Ectodermal cell (in vitro differentiated cells): ENCODE measurements around the gene UGT1A7.

Experiments used
- H3K27ac ChIP-seq: 2 replicates; pipeline ENCODE4 v1.7.0; 2013; ENCODE audit warnings: mild to moderate bottlenecking, low read depth, low read length; ENCODE audit not compliant: insufficient read depth, poor library complexity, severe bottlenecking
- H3K27me3 ChIP-seq: 2 replicates; pipeline ENCODE4 v1.7.0; 2013; ENCODE audit warnings: mild to moderate bottlenecking, low read length; ENCODE audit not compliant: insufficient read depth, control insufficient read depth, poor library complexity, severe bottlenecking
- H3K36me3 ChIP-seq: one replicate; pipeline ENCODE4 v1.7.0; 2013; ENCODE audit warnings: low read length; ENCODE audit not compliant: control insufficient read depth, insufficient read depth
- H3K4me1 ChIP-seq: one replicate; pipeline ENCODE4 v1.7.0; 2013; ENCODE audit warnings: low read length; ENCODE audit not compliant: control insufficient read depth, insufficient read depth
- H3K4me3 ChIP-seq: 2 replicates; pipeline ENCODE4 v1.7.0; 2013; ENCODE audit warnings: low read depth, low read length, control low read depth; ENCODE audit not compliant: insufficient read depth
- H3K9me3 ChIP-seq: 2 replicates; pipeline ENCODE4 v1.7.0; 2013; ENCODE audit warnings: mild to moderate bottlenecking, low read length, moderate library complexity; ENCODE audit not compliant: control insufficient read depth
- WGBS, 2 experiments: methylation state at CpG; one replicate each; pipeline ENCODE4 v1.1.7; 2013; ENCODE audit warnings: missing lambda C conversion rate in 2 of 2; 5-methylcytosine and 5-hydroxymethylcytosine counted together

UGT1A7 gene

DNA sequence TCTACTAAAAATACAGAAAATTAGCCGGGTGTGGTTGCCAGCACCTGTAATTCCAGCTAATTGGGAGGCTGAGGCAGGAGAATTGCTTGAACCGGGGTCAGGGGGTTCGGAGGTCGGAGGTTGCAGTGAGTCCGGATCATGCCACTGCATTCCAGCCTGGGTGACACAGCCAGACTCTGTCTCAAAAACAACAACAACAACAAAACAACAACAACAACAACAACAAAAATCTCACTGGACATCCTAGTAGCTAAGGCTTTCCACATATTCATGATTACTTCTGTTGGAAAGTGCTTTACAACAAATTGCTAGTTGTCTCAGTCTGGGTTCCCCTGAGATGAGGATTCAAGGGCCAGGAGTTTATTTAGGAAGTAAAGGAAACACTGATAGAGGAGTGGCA, 92.2 kb downstream of the UGT1A7 start:
- Histone ChIP-seq H3K4me1 (no peaks in the 10 kb centered on the region), H3K27ac (no peak overlapping the region), H3K27me3 (no peaks in the 10 kb centered on the region), H3K4me3 (no peak overlapping the region), H3K36me3 (no peaks in the 10 kb centered on the region), H3K9me3 (no peaks in the 10 kb centered on the region)
- WGBS, 2 experiments: 93 to 97% methylated on average over 5 of the region's 5 CpGs

DNA sequence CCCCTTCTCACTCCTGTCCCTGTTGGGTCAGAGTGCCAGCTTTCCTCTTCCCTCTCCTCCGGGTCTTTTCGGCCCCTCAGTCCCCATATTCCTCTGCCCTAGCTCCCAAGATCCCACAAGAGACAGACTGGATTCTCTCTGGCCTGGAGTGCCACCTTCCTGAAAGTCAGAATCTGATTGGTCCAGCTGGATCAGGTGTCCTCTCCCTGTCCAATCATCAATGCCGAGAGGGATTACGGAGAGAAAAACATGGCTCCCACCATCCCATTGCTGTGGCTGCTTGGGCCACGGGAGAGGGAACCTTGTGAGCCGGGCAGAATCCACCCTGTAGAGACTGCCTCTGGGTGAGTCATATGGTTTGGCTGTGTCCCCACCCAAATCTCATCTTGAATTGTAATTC, 93.7 kb downstream of the UGT1A7 start:
- no peaks in the 10 kb centered on the region for H3K4me1 ChIP-seq
- H3K36me3 ChIP-seq: no peaks in the 10 kb centered on the region
- 89 to 90% methylated on average over 6 of the region's 6 CpGs for WGBS, 2 experiments

DNA sequence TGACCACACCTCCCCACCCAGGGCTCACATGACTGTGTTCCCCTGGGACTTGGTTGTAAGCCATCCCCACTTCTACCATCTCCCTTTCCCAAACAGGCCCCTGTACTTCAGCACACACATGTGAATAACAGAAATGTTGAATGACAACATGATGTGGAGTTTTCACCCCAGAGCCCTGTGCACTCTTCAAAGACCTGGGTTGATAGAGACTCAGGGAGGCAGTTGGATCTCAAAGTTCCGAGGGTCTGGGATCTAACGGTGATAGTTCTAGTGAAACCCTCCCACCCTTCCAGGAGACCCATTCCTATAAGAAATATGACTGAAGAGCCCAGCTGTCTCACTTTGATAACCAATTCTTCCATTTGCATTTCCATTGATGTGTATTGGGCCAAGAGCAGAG, 96.3 kb downstream of the UGT1A7 start, which contains the start of gene MROH2A:
TSS of gene MROH2A (plus strand) at position 301 of the 400 bp plus-strand sequence. CDS start 1,029 bp downstream, outside the sequence.
- 100% methylated on average over 2 of the region's 2 CpGs for WGBS, 2 experiments

More for the DNA sequence above, 93.7 kb downstream of the UGT1A7 start:
- no peaks in the 10 kb centered on the region for H3K9me3 ChIP-seq
- H3K27me3 ChIP-seq: no peaks in the 10 kb centered on the region
- H3K27ac ChIP-seq: no peak overlapping the region
- H3K4me3 ChIP-seq: no peak overlapping the region

DNA sequence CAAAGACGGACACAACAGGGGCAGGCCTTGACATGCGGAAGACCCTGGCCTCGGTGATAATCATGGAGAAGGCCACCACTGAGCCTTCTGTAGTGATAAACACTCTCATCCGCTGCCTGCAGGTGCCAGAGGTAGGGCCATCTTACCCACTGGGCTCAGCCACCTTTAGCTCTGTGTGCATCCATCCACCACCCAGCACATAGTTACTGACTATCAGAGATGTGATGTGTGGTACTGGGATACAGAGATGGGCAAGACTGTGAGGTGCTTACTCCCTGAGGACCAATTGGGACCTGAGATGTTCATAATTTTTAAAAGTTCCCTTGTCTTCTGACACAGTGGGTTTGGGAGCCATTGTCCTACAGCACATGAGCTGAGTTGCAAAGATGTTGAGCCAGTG, 98.0 kb downstream of the UGT1A7 start:
- no peaks in the 10 kb centered on the region for H3K36me3 ChIP-seq
- H3K4me3 ChIP-seq: no peak overlapping the region
- H3K9me3 ChIP-seq: no peaks in the 10 kb centered on the region
- H3K27ac ChIP-seq: no peak overlapping the region
- no peaks in the 10 kb centered on the region for H3K4me1 ChIP-seq
- 96 to 98% methylated on average over 4 of the region's 4 CpGs for WGBS, 2 experiments
- no peaks in the 10 kb centered on the region for H3K27me3 ChIP-seq

More for the DNA sequence above, 96.3 kb downstream of the UGT1A7 start, which contains the start of gene MROH2A:
- no peak within 1 kb of the TSS for H3K4me3 ChIP-seq
- no peaks in the 10 kb centered on the region for H3K9me3 ChIP-seq
- H3K27ac ChIP-seq: no peak within 1 kb of the TSS
- H3K27me3 ChIP-seq: no peaks in the 10 kb centered on the region
- H3K4me1 ChIP-seq: no peaks in the 10 kb centered on the region
- no peaks in the 10 kb centered on the region for H3K36me3 ChIP-seq

DNA sequence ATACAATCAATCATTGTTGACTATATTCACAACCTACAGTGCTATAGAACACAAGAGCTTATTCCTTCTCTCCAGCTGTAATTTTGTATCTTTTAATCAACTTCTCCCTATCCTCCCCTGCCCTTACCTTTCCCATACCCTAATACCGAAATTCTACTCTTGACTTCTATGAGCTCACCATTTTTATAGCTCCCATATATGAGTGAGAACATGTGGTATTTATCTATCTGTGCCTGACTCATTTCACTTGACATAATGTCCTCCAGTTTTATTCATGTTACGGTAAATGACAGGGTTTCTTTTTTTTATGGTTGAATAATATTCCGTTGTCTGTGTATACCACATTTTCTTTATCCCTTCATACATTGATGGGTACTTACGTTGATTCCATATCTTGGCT, 99.1 kb downstream of the UGT1A7 start:
- WGBS, 2 experiments: 80 to 93% methylated on average over 2 to 3 of the region's 4 CpGs

DNA sequence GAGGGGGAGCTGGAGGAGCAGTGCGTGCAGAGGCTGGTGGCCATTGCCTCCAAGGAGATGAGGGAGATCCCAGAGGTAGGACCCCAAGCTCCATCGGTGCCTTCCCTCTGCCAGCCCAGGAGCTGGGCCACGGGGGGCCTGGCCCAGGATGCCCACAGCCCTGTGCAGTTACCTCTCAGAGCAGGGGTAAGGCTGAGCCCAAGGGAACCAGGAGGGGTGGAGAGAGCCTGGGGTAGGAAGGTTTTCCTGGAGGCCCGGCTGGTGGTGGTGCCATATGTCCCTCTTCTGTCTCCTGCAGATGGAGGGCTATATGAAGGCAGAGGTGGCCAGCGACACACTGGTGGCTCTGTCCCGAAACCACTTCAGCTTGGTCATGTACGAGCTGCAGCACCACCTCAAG, 107.9 kb downstream of the UGT1A7 start:
- Histone ChIP-seq H3K4me3 (no peak overlapping the region), H3K4me1 (no peaks in the 10 kb centered on the region), H3K27ac (no peak overlapping the region), H3K36me3 (no peaks in the 10 kb centered on the region), H3K27me3 (no peaks in the 10 kb centered on the region), H3K9me3 (no peaks in the 10 kb centered on the region)
- 89 to 96% methylated on average over 7 of the region's 7 CpGs for WGBS, 2 experiments

More for the DNA sequence above, 99.1 kb downstream of the UGT1A7 start:
- Histone ChIP-seq H3K4me1 (no peaks in the 10 kb centered on the region), H3K4me3 (no peak overlapping the region), H3K27me3 (no peaks in the 10 kb centered on the region), H3K36me3 (no peaks in the 10 kb centered on the region), H3K9me3 (no peaks in the 10 kb centered on the region), H3K27ac (no peak overlapping the region)

GRCh38 chr2:233791151-233791882, 109.6 kb downstream of the UGT1A7 start:
- no peaks in the 10 kb centered on the region for H3K4me1 ChIP-seq
- 93 to 94% methylated on average over 18 of the region's 18 CpGs for WGBS, 2 experiments
- no peaks in the 10 kb centered on the region for H3K36me3 ChIP-seq
- H3K9me3 ChIP-seq: no peaks in the 10 kb centered on the region
- no peaks in the 10 kb centered on the region for H3K27me3 ChIP-seq
- H3K4me3 ChIP-seq: no peak overlapping the region
- H3K27ac ChIP-seq: no peak overlapping the region

DNA sequence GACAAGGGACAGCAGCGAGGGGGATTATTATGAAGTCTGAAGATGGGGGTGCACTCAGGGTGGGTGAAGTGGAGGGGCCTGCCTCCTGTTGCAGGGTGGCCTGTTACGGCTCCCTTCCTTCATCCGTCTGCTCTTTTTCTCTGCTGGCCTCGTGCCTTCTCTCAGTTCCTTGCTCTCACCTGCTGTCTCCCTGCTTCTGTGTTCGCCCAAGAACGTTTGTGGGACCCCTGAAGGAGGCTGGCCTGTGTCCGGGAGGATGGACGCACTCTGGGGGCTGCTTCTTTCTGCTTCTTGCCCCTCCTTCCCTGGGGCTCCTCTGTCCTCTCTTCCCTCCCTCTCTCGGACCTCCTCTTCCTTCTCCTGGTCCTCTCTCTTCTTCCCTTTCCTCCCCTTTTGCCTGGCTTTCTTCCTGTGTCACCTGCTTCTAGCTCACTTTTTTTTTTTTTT, 110.2 kb downstream of the UGT1A7 start:
- no peaks in the 10 kb centered on the region for H3K9me3 ChIP-seq
- 90 to 91% methylated on average over 9 of the region's 9 CpGs for WGBS, 2 experiments
- H3K4me3 ChIP-seq: no peak overlapping the region
- H3K27ac ChIP-seq: no peak overlapping the region
- no peaks in the 10 kb centered on the region for H3K36me3 ChIP-seq
- no peaks in the 10 kb centered on the region for H3K27me3 ChIP-seq
- no peaks in the 10 kb centered on the region for H3K4me1 ChIP-seq

- H3K27ac ChIP-seq: no peak overlapping the region
- H3K4me1 ChIP-seq: no peaks in the 10 kb centered on the region
- WGBS, 2 experiments: 93% methylated on average over 7 of the region's 7 CpGs
- H3K4me3 ChIP-seq: no peak overlapping the region
- no peaks in the 10 kb centered on the region for H3K36me3 ChIP-seq
- no peaks in the 10 kb centered on the region for H3K27me3 ChIP-seq
- H3K9me3 ChIP-seq: no peaks in the 10 kb centered on the region
Measured at GRCh38 chr2:233792720-233793119, 111.0 kb downstream of the UGT1A7 start.

GRCh38 chr2:233793465-233794127, 111.9 kb downstream of the UGT1A7 start:
- Histone ChIP-seq H3K36me3 (no peaks in the 10 kb centered on the region), H3K4me3 (no peak overlapping the region), H3K4me1 (no peaks in the 10 kb centered on the region), H3K9me3 (no peaks in the 10 kb centered on the region), H3K27me3 (no peaks in the 10 kb centered on the region), H3K27ac (no peak overlapping the region)
- 93% methylated on average over 18 of the region's 18 CpGs for WGBS, 2 experiments
